Sigmoid colon (tissue), 7 donors: Measurements from ENCODE around the gene SMYD3. TPM values are rescaled to one million over a fixed set of nuclear protein-coding genes. Genes with fewer than 3 reads are reported as not detected.

ENCODE experiments used
- DNase-seq: peaks from one replicate; pipeline ENCODE4 v3.0.0-alpha.2; 2019
- H3K27ac ChIP-seq, 4 donors: fragments of 200-600 bp; sonication (generic); one replicate each; pipeline ENCODE4 v1.5.1; 2016 to 2019; ENCODE audit warnings: mild to moderate bottlenecking in 1 of 4
- H3K27me3 ChIP-seq, 3 donors: fragments of 200-600 bp; sonication (generic); one replicate each; pipeline ENCODE4 v1.5.1; 2019; ENCODE audit warnings: mild to moderate bottlenecking in 1 of 3
- H3K36me3 ChIP-seq, 4 donors: fragments of 200-600 bp; sonication (generic); one replicate each; pipeline ENCODE4 v1.5.1; 2016 to 2019
- H3K4me1 ChIP-seq, 4 donors: fragments of 200-600 bp; sonication (generic); one replicate each; pipeline ENCODE4 v1.5.1; 2017 to 2019
- H3K4me3 ChIP-seq, 4 donors: fragments of 200-600 bp; sonication (generic); one replicate each; pipeline ENCODE4 v1.5.1; 2017 to 2019; ENCODE audit warnings: mild to moderate bottlenecking in 2 of 4, moderate library complexity in 1 of 4
- H3K9me3 ChIP-seq, 4 donors: fragments of 200-600 bp in 3 of 4; sonication (generic) in 3 of 4; one replicate each; pipeline versions ENCODE4 v1.5.1 to v1.6.1; 2013 to 2019
- CTCF ChIP-seq, 4 experiments: fragments of 450-650 bp in 3 of 4; fragments of 200-600 bp in 1 of 4; IDR thresholded peaks; one replicate each; pipeline ENCODE4 v1.5.1; 2016 to 2019; ENCODE audit warnings: antibody characterized with exemption in 4 of 4, mild to moderate bottlenecking in 3 of 4, moderate library complexity in 2 of 4
- EP300 ChIP-seq, 4 donors: sonication (generic); formaldehyde crosslinking; IDR thresholded peaks; one replicate each; pipeline ENCODE4 v1.6.1; 2017; ENCODE audit warnings: antibody characterized with exemption in 4 of 4
- POLR2A ChIP-seq, 2 donors: fragments of 450-650 bp; IDR thresholded peaks; one replicate each; pipeline ENCODE4 v1.6.1; 2016; ENCODE audit warnings: antibody characterized with exemption in 2 of 2, mild to moderate bottlenecking in 2 of 2, moderate library complexity in 2 of 2
- POLR2AphosphoS5 ChIP-seq, 4 donors: sonication (generic); formaldehyde crosslinking; IDR thresholded peaks; one replicate each; pipeline ENCODE4 v1.6.1; 2017; ENCODE audit warnings: antibody characterized with exemption in 4 of 4
- WGBS, 2 donors: extraction: QIAGEN DNeasy Blood & Tissue Kit; methylation state at CpG; one replicate each; pipeline ENCODE4 v1.1.7; 2013; 5-methylcytosine and 5-hydroxymethylcytosine counted together
- intact Hi-C: fragments of 100-400 bp; cut with DNase I; formaldehyde crosslinking; loops from one replicate; pipeline ENCODE4 v1.15.1; 2023
- polyA plus RNA-seq, 3 donors: library from polyadenylated mRNA; stranded (reverse); fragments of 200-250 nt; gene quantifications; one replicate each; pipeline ENCODE4 v1.2.3, GENCODE V29; 2013
- total RNA-seq, 4 donors: library from RNA; depleted of rRNA; stranded (reverse); fragments of >200 nt; gene quantifications; one replicate each; pipeline ENCODE4 v1.1.0, GENCODE V29; 2016
- donor health status: healthy with polysubstance abuse.
- donor health status: Bipolar disorder and iron deficiency.
- donor health status: healthy.

SMYD3 gene
- total and polyA plus RNA-seq, 7 donors: 8.7 to 23.8 (median 17.1) TPM

- H3K27ac ChIP-seq: no peak overlapping the region
- no peaks in the 10 kb centered on the region for H3K36me3 ChIP-seq
- TF ChIP-seq POLR2A (IDR thresholded peaks at IDR 0.05) (no peak), CTCF (IDR thresholded peaks at IDR 0.05) (no peak), EP300 (IDR thresholded peaks at IDR 0.05) (no peak), POLR2AphosphoS5 (IDR thresholded peaks at IDR 0.05) (no peak)
- DNase-seq: no peak
- no peak overlapping the region for H3K4me3 ChIP-seq
- H3K27me3 ChIP-seq: no peaks in the 10 kb centered on the region
- H3K9me3 ChIP-seq: no peaks in the 10 kb centered on the region
- 21 to 68% methylated on average over 6 of the region's 6 CpGs for WGBS, 2 donors
- no peaks in the 10 kb centered on the region for H3K4me1 ChIP-seq
- intact Hi-C loops: no loop called here
Measured at GRCh38 chr1:246300626-246301549, 206.2 kb downstream of the SMYD3 start.

GRCh38 chr1:246297279-246298265, 209.5 kb downstream of the SMYD3 start:
- 86 to 87% methylated on average over 5 of the region's 5 CpGs for WGBS, 2 donors
- no peak overlapping the region for H3K4me3 ChIP-seq
- no peaks in the 10 kb centered on the region for H3K36me3 ChIP-seq
- no peaks in the 10 kb centered on the region for H3K9me3 ChIP-seq
- H3K27ac ChIP-seq: no peak overlapping the region
- H3K27me3 ChIP-seq: no peaks in the 10 kb centered on the region
- TF ChIP-seq POLR2AphosphoS5 (IDR thresholded peaks at IDR 0.05) (no peak), EP300 (IDR thresholded peaks at IDR 0.05) (no peak), POLR2A (IDR thresholded peaks at IDR 0.05) (no peak), CTCF (IDR thresholded peaks at IDR 0.05) (no peak)
- intact Hi-C loops: no loop called here
- DNase-seq: no peak
- no peaks in the 10 kb centered on the region for H3K4me1 ChIP-seq

GRCh38 chr1:246295968-246296367, 211.1 kb downstream of the SMYD3 start:
- Histone ChIP-seq H3K9me3 (no peaks in the 10 kb centered on the region), H3K27ac (no peak overlapping the region), H3K4me1 (no peaks in the 10 kb centered on the region), H3K4me3 (no peak overlapping the region), H3K27me3 (no peaks in the 10 kb centered on the region), H3K36me3 (no peaks in the 10 kb centered on the region)
- DNase-seq: no peak
- intact Hi-C loops: no loop called here
- 63 to 87% methylated on average over 5 of the region's 5 CpGs for WGBS, 2 donors
- TF ChIP-seq CTCF (IDR thresholded peaks at IDR 0.05) (no peak), POLR2AphosphoS5 (IDR thresholded peaks at IDR 0.05) (no peak), POLR2A (IDR thresholded peaks at IDR 0.05) (no peak), EP300 (IDR thresholded peaks at IDR 0.05) (no peak)

- intact Hi-C loops: no loop called here
- TF ChIP-seq POLR2A (IDR thresholded peaks at IDR 0.05) (no peak), POLR2AphosphoS5 (IDR thresholded peaks at IDR 0.05) (no peak), EP300 (IDR thresholded peaks at IDR 0.05) (no peak), CTCF (IDR thresholded peaks at IDR 0.05) (no peak)
Measured at GRCh38 chr1:246295340-246295739, 211.7 kb downstream of the SMYD3 start.

More at GRCh38 chr1:246295340-246295739, 211.7 kb downstream of the SMYD3 start:
- H3K27me3 ChIP-seq: no peaks in the 10 kb centered on the region
- H3K4me1 ChIP-seq: no peaks in the 10 kb centered on the region
- no peak for DNase-seq
- no peaks in the 10 kb centered on the region for H3K9me3 ChIP-seq
- WGBS, 2 donors: 91 to 94% methylated on average over 2 of the region's 2 CpGs
- no peak overlapping the region for H3K4me3 ChIP-seq
- no peaks in the 10 kb centered on the region for H3K36me3 ChIP-seq
- H3K27ac ChIP-seq: no peak overlapping the region
